Measurements from ENCODE around the gene CEP170B. TPM values are rescaled to one million over a fixed set of nuclear protein-coding genes. Genes with fewer than 3 reads are reported as not detected.

Gene CEP170B
- total RNA-seq, 1 donor from 2014 or later: 26.5 TPM

DNA sequence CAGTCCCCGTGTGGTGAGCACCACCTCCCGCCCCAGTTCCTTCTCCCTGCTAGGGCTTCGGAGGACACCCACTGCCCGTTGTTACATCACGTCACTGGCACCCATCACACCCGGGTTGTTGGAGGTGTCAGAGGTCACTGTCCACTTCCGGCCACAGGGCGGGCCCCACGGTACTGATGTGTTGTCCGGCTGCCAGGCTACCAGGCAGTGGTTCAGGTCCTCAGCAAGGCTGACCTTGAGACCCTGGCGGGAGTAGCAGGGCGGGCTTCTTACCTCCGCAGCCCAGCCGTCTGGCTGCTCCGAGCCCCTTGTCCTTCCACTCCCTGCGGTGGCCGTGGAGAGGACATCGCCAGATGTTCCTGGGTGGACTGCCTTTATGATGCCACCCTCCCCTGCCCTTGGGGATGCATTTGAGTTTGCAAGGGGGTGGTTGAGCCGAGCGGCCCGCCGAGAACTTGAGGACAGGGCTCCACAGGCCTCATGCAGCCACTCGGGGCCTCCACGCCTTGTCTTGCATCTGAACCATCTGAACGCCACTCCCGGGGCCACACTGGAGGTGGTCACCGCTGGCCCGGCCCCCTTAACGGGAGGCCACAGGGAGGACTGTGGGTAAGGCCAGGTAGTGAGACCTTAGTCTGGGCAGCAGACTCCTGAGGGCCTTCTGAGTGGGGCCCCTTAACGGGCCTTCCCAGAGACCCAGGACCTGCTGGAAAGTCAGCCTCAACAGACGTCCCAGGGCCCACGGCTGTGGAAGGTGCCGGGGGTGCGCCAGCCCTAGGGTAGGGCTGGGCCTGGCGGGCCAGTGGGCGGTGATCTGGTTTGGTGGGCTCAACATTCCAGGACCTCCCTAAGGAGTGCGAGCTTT, 32.5 kb downstream of the CEP170B start:
- no peaks in the 10 kb centered on the region for H3K36me3 Mint-ChIP-seq

DNA sequence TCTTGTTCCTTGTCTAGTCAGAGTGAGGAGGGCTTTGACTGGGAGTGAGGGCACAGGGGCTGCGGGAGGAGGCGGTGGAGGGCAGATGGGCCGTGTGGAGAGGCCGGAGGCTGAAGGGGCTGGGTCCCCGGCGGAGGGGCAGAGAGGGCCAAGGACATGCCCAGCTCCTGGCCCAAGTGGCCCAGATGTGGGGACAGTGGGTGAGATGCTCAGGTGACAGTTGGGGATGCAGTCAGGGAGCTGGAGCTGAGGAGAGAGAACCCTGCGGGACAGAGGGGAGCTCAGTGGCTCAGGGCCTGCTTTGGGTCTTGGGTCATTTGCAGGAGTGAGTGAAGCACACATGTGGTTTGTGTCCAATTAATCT, 33.1 kb downstream of the CEP170B start:
- no peak overlapping the region for H3K4me3 Mint-ChIP-seq
- no peak overlapping the region for H3K27ac Mint-ChIP-seq
- H3K9me3 Mint-ChIP-seq: no peaks in the 10 kb centered on the region
- no peaks in the 10 kb centered on the region for H3K36me3 Mint-ChIP-seq
- H3K4me1 Mint-ChIP-seq (ENCODE audit: unreplicated experiment): peaks cover 6% of the 10 kb centered on the region
- DNase-seq (ENCODE audit: extremely low spot score, unreplicated experiment): no peak
- H3K27me3 Mint-ChIP-seq: peaks cover 13% of the 10 kb centered on the region
- no peak for TF ChIP-seq CTCF (conservative IDR thresholded peaks at IDR 0.05)

More for the DNA sequence above, 32.5 kb downstream of the CEP170B start:
- DNase-seq (ENCODE audit: extremely low spot score, unreplicated experiment): no peak
- Mint-ChIP-seq H3K9me3 (no peaks in the 10 kb centered on the region), H3K27me3 (peaks cover 13% of the 10 kb centered on the region), H3K27ac (no peak overlapping the region), H3K4me1 (ENCODE audit: unreplicated experiment) (peaks cover 6% of the 10 kb centered on the region), H3K4me3 (no peak overlapping the region)
- TF ChIP-seq CTCF (conservative IDR thresholded peaks at IDR 0.05): no peak

DNA sequence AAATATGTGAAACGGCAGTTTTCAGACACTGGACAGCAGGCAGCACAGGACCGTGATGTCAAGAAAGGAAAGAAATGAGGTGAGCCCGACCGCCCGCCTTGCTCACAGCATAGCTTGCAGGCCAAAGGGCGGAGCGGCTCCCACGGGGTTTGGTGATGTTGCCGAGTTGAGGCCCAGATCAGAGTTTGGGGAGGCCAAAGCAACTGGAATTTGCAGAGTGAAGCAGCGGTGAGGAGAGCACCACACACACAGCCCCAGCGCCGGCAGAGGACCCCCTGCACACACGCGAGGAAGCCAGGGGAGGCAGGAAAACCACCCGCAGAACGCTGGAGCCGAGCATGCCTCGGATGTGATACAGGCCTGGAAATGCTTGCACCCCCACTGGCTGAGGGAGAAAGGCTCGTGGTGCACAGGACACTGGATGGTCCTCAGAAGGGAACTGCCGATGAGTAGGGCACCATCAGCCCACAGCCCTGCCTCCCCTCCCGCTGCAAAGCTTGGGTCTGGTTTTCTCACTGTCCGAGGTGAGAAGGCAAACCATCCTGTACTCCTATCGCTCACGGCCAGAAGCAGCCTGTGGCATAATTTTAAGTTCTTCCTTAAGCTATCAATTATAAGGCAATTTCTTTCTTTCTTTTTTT, 33.9 kb downstream of the CEP170B start:
- DNase-seq (ENCODE audit: extremely low spot score, unreplicated experiment): no peak

DNA sequence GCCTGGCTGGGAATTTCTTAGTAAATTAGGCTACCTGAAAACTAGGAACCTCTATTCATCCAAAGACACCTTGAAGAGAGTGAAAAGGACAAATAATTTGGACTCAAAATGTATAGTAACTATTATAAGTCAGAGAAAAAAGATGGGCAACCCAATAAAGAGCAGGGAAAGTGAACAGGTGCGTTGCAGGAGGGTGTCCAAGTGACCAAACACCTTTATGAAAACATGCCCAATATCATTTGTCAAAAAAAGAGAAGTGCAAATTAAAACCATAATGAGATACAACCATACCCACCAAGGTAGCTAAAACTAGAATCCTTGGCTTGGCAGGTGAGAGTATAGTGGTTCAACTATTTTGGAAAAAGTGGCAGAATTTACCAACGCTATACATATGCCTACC, 34.7 kb downstream of the CEP170B start:
- Mint-ChIP-seq H3K4me3 (no peak overlapping the region), H3K4me1 (ENCODE audit: unreplicated experiment) (peaks cover 15% of the 10 kb centered on the region), H3K36me3 (no peaks in the 10 kb centered on the region), H3K27ac (no peak overlapping the region), H3K27me3 (peaks cover 26% of the 10 kb centered on the region), H3K9me3 (no peaks in the 10 kb centered on the region)
- TF ChIP-seq CTCF (conservative IDR thresholded peaks at IDR 0.05): no peak
- no peak for DNase-seq (ENCODE audit: extremely low spot score, unreplicated experiment)

More for the DNA sequence above, 33.9 kb downstream of the CEP170B start:
- H3K27ac Mint-ChIP-seq: no peak overlapping the region
- peaks cover 18% of the 10 kb centered on the region for H3K27me3 Mint-ChIP-seq
- no peaks in the 10 kb centered on the region for H3K9me3 Mint-ChIP-seq
- H3K4me3 Mint-ChIP-seq: no peak overlapping the region
- H3K36me3 Mint-ChIP-seq: no peaks in the 10 kb centered on the region
- TF ChIP-seq CTCF (conservative IDR thresholded peaks at IDR 0.05): no peak
- peaks cover 7% of the 10 kb centered on the region for H3K4me1 Mint-ChIP-seq (ENCODE audit: unreplicated experiment)

DNA sequence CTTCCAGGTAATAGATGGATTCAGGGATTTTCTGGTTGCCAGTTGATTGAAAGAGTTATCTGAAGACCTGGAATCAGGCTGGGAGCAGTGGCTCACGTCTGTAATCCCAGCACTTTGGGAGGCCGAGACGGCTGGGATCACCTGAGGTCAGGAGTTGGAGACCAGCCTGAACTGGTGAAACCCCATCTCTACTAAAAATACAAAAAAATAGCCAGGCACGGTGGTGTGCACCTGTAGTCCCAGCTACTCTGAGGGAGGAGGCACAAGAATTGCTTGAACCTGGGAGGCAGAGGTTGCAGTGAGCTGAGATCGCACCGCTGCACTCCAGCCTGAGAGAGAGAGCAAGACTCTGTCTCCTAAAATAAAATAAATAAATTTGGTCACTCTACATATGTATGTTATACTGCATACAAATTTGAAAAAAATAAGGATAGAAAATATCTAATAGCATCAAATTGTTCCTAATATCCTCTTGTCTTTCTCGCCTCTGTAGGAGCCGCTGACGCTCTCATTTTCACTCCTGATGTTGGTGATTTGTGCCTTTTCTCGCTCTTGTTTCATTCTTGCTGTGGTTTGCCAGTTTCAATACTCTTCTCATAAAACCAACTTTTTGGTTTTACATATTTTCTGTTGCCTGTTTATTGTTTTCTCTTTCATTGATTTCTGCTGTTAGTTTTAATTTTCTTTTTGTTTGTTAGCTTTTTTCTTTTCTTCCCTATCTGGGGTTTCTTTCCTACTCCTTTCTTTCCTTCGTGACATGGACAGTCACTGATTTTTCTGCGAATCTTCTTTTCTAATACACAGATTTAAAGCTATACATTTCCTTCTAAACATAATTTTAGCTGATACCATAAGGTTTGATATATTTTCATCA, 35.8 kb downstream of the CEP170B start:
- TF ChIP-seq CTCF (conservative IDR thresholded peaks at IDR 0.05): no peak
- H3K27ac Mint-ChIP-seq: no peak overlapping the region
- no peaks in the 10 kb centered on the region for H3K9me3 Mint-ChIP-seq
- peaks cover 17% of the 10 kb centered on the region for H3K4me1 Mint-ChIP-seq (ENCODE audit: unreplicated experiment)
- peaks cover 29% of the 10 kb centered on the region for H3K27me3 Mint-ChIP-seq
- no peaks in the 10 kb centered on the region for H3K36me3 Mint-ChIP-seq
- no peak for DNase-seq (ENCODE audit: extremely low spot score, unreplicated experiment)
- no peak overlapping the region for H3K4me3 Mint-ChIP-seq
